Measurements from ENCODE around the gene RXFP1.

DNA sequence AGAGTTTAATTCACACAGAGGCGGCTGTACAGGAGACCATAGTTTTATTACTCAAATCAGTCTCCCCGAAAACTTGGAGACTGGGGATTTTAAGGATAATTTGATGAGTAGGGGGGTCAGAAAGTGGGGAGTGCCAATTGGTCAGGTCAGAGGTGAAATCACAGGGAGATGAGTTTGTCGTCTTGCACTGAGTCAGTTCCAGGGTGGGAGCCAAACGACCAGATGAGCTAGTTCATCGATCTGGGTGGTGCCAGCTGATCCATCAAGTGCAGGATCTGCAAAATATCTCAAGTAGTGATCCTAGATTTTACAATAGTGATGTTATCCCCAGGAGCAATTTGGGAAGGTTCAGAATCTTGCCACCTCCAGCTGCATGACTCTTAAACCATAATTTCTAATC, 154.4 kb downstream of the RXFP1 start:
- TF ChIP-seq, protein P1, sequence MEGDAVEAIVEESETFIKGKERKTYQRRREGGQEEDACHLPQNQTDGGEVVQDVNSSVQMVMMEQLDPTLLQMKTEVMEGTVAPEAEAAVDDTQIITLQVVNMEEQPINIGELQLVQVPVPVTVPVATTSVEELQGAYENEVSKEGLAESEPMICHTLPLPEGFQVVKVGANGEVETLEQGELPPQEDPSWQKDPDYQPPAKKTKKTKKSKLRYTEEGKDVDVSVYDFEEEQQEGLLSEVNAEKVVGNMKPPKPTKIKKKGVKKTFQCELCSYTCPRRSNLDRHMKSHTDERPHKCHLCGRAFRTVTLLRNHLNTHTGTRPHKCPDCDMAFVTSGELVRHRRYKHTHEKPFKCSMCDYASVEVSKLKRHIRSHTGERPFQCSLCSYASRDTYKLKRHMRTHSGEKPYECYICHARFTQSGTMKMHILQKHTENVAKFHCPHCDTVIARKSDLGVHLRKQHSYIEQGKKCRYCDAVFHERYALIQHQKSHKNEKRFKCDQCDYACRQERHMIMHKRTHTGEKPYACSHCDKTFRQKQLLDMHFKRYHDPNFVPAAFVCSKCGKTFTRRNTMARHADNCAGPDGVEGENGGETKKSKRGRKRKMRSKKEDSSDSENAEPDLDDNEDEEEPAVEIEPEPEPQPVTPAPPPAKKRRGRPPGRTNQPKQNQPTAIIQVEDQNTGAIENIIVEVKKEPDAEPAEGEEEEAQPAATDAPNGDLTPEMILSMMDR (IDR thresholded peaks at IDR 0.05; ENCODE audit: low read depth, low read length) = no peak
- TF ChIP-seq POLR2A (IDR thresholded peaks at IDR 0.05; ENCODE audit: extremely low read depth, insufficient read length) = no peak
- TF ChIP-seq, protein P2, sequence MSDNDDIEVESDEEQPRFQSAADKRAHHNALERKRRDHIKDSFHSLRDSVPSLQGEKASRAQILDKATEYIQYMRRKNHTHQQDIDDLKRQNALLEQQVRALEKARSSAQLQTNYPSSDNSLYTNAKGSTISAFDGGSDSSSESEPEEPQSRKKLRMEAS (IDR thresholded peaks at IDR 0.05; ENCODE audit: low read depth, low read length) = no peak
- TF ChIP-seq MYC (IDR thresholded peaks at IDR 0.05; ENCODE audit: low read depth, low read length) = no peak

Measured in NB4 (cell line).